Measurements from ENCODE around the gene RHEB. TPM values are rescaled to one million over a fixed set of nuclear protein-coding genes. Genes with fewer than 3 reads are reported as not detected.

The RHEB gene
- total and polyA plus RNA-seq, 2 of the 4 experiments (the other 2 are of a cell fraction): 19.7 to 67.2 TPM

GRCh38 chr7:151436446-151437158, 83.1 kb downstream of the RHEB start:
- Histone ChIP-seq H3K14ac (replicated peaks; ENCODE audit: low read depth, low read length) (no peak overlapping the region), H3K4ac (ENCODE audit: low read depth, low read length) (no peak overlapping the region), H4K8ac (ENCODE audit: low read depth in 2 of 2, low read length in 2 of 2) (no peak overlapping the region), H2BK20ac (ENCODE audit: low read depth, low read length) (no peak overlapping the region), H3K36me3 (ENCODE audit: control insufficient read depth, insufficient read depth, low read length) (no peaks in the 10 kb centered on the region), H2BK120ac (ENCODE audit: low read depth, low read length) (no peak overlapping the region), H2BK5ac (ENCODE audit: low read depth, low read length, poor library complexity, severe bottlenecking) (no peak overlapping the region), H3K9ac (ENCODE audit: low read depth, low read length) (no peak overlapping the region), H4K20me1 (ENCODE audit: insufficient read depth, low read length) (no peaks in the 10 kb centered on the region), H3K9me1 (ENCODE audit: insufficient read depth, low read length) (no peaks in the 10 kb centered on the region), H3K4me2 (ENCODE audit: low read depth, low read length) (no peak overlapping the region), H3K4me3 (ENCODE audit: insufficient read depth, low read depth, low read length) (no peak overlapping the region), H2AFZ (replicated peaks; ENCODE audit: low read length, poor library complexity) (no peak overlapping the region), H3K56ac (ENCODE audit: extremely low read depth, insufficient read depth, low read length) (no peak overlapping the region), H3K79me1 (ENCODE audit: low read depth in 1 of 2, low read length in 2 of 2) (no peaks in the 10 kb centered on the region), H3K27ac (ENCODE audit: insufficient read depth, low read length) (no peak overlapping the region), H3K18ac (ENCODE audit: low read depth, low read length) (no peak overlapping the region), H3K23ac (ENCODE audit: low read depth, low read length) (no peak overlapping the region), H3K27me3 (ENCODE audit: control insufficient read depth, insufficient read depth, low read length) (peaks cover 14% of the 10 kb centered on the region), H2BK15ac (ENCODE audit: low read depth, low read length) (no peak overlapping the region), H3K4me1 (ENCODE audit: control insufficient read depth, insufficient read depth, low read length) (peaks cover 6% of the 10 kb centered on the region; the same call in 1 of the 2 replicates), H2AK9ac (replicated peaks; ENCODE audit: low read depth, low read length, poor library complexity) (no peak overlapping the region), H4K91ac (ENCODE audit: insufficient read depth, low read depth, low read length) (no peak overlapping the region), H4K5ac (ENCODE audit: low read depth, low read length) (no peak overlapping the region), H3K9me3 (ENCODE audit: control insufficient read depth, insufficient read depth, low read length) (no peaks in the 10 kb centered on the region), H2AK5ac (ENCODE audit: low read depth, low read length) (no peak overlapping the region)
- ChIA-PET POLR2A (ENCODE audit: unreplicated experiment) (interaction anchor here (0.5 kb wide), 1 partner anchor 16 kb away, joined by 12 read pairs; no protein-coding TSS in a partner anchor), CTCF (interaction anchor here (1.3 kb wide), 1 partner anchor 68 kb away, joined by 3 read pairs; no protein-coding TSS in a partner anchor)
- DNase-seq: peak; percentile 4
- TF ChIP-seq BHLHE40 (IDR thresholded peaks at IDR 0.05; ENCODE audit: low read depth, low read length) (no peak), MAFK (IDR thresholded peaks at IDR 0.05; ENCODE audit: low read depth, low read length) (no peak), RAD21 (IDR thresholded peaks at IDR 0.05; ENCODE audit: low read length) (no peak), FOS (IDR thresholded peaks at IDR 0.05; ENCODE audit: low read depth, low read length) (no peak), CHD1 (IDR thresholded peaks at IDR 0.05; ENCODE audit: low read depth, low read length) (no peak), SMC3 (IDR thresholded peaks at IDR 0.05; ENCODE audit: low read depth, low read length) (no peak), CTCF (conservative IDR thresholded peaks at IDR 0.05; ENCODE audit: low read depth, low read length) (no peak), NFE2L2 (IDR thresholded peaks at IDR 0.05; ENCODE audit: low read depth, low read length) (no peak), CEBPB (IDR thresholded peaks at IDR 0.05; ENCODE audit: low read depth, low read length) (no peak), MAZ (IDR thresholded peaks at IDR 0.05; ENCODE audit: borderline replicate concordance, low read depth, low read length) (no peak), RCOR1 (IDR thresholded peaks at IDR 0.05; ENCODE audit: insufficient replicate concordance, low read length) (no peak), POLR2A (IDR thresholded peaks at IDR 0.05; ENCODE audit: low read depth, low read length) (no peak), RFX5 (IDR thresholded peaks at IDR 0.05; ENCODE audit: low read depth, low read length) (no peak)
- dilution Hi-C loops (cut with HindIII; ENCODE audit: low sequenced_read_pairs, unreplicated experiment) (no loop called here), in situ Hi-C loops (cut with MboI; ENCODE audit: low sequenced_read_pairs) (no loop called here), intact Hi-C loops (cut with micrococcal nuclease) (no loop called here)
- peak; percentile 70 for ATAC-seq (ENCODE audit: low read depth)
- no CpG with 5 or more reads among the region's 9 CpGs for WGBS, 2 experiments (ENCODE audit: extremely low coverage in 2 of 2, insufficient read length in 1 of 2)
- no TSS peak for BruUV-seq (replicated peaks)
